Measurements from ENCODE around the gene ZNF396. TPM values are rescaled to one million over a fixed set of nuclear protein-coding genes. Genes with fewer than 3 reads are reported as not detected.

The ZNF396 gene
- total RNA-seq, 1 experiment from 2014 or later: 1.2 TPM

- Mint-ChIP-seq H3K27me3 (ENCODE audit: insufficient read depth, unreplicated experiment) (no peaks in the 10 kb centered on the region), H3K36me3 (ENCODE audit: insufficient read depth, unreplicated experiment) (no peaks in the 10 kb centered on the region), H3K4me1 (ENCODE audit: insufficient read depth, unreplicated experiment) (peaks cover 12% of the 10 kb centered on the region), H3K4me3 (ENCODE audit: unreplicated experiment) (no peak overlapping the region), H3K27ac (ENCODE audit: low read depth, unreplicated experiment) (no peak overlapping the region), H3K9me3 (ENCODE audit: unreplicated experiment) (no peaks in the 10 kb centered on the region)
- ChIA-PET CTCF (interaction anchor here (0.6 to 1.8 kb wide), 5 partner anchors 14 to 225 kb away, joined by 3 to 8 read pairs (median 4); no protein-coding TSS in a partner anchor), POLR2A (interaction anchor here (0.7 to 1.8 kb wide), 3 partner anchors 11 to 46 kb away, joined by 3 to 4 read pairs (median 3); no protein-coding TSS in a partner anchor)
- DNase-seq (ENCODE audit: unreplicated experiment): no peak
- no peak for TF ChIP-seq CTCF (IDR thresholded peaks at IDR 0.05; ENCODE audit: unreplicated experiment)
- BruUV-seq (replicated peaks): no TSS peak
- intact Hi-C loops (cut with micrococcal nuclease): no loop called here
Measured at GRCh38 chr18:35334821-35335220, 42.3 kb downstream of the ZNF396 start.

GRCh38 chr18:35334212-35334611, 42.9 kb downstream of the ZNF396 start:
- Mint-ChIP-seq H3K4me1 (ENCODE audit: insufficient read depth, unreplicated experiment) (peaks cover 8% of the 10 kb centered on the region), H3K27me3 (ENCODE audit: insufficient read depth, unreplicated experiment) (no peaks in the 10 kb centered on the region), H3K36me3 (ENCODE audit: insufficient read depth, unreplicated experiment) (no peaks in the 10 kb centered on the region), H3K9me3 (ENCODE audit: unreplicated experiment) (no peaks in the 10 kb centered on the region), H3K27ac (ENCODE audit: low read depth, unreplicated experiment) (no peak overlapping the region), H3K4me3 (ENCODE audit: unreplicated experiment) (no peak overlapping the region)
- ChIA-PET POLR2A (interaction anchor here (0.6 to 1.8 kb wide), 4 partner anchors 12 to 782 kb away, joined by 3 to 4 read pairs (median 3); no protein-coding TSS in a partner anchor), CTCF (interaction anchor here (0.7 to 1.8 kb wide), 4 partner anchors 13 to 225 kb away, joined by 3 to 8 read pairs (median 6); no protein-coding TSS in a partner anchor)
- no peak for DNase-seq (ENCODE audit: unreplicated experiment)
- intact Hi-C loops (cut with micrococcal nuclease): no loop called here
- TF ChIP-seq CTCF (IDR thresholded peaks at IDR 0.05; ENCODE audit: unreplicated experiment): no peak
- BruUV-seq (replicated peaks): no TSS peak

- Mint-ChIP-seq H3K36me3 (ENCODE audit: insufficient read depth, unreplicated experiment) (no peaks in the 10 kb centered on the region), H3K27ac (ENCODE audit: low read depth, unreplicated experiment) (no peak overlapping the region), H3K27me3 (ENCODE audit: insufficient read depth, unreplicated experiment) (no peaks in the 10 kb centered on the region), H3K4me3 (ENCODE audit: unreplicated experiment) (no peak overlapping the region), H3K9me3 (ENCODE audit: unreplicated experiment) (peaks cover 7% of the 10 kb centered on the region), H3K4me1 (ENCODE audit: insufficient read depth, unreplicated experiment) (no peaks in the 10 kb centered on the region)
- DNase-seq (ENCODE audit: unreplicated experiment): no peak
- CTCF ChIA-PET: interaction anchor here (0.5 to 1.2 kb wide), 4 partner anchors 8 to 128 kb away, joined by 3 to 6 read pairs (median 3); no protein-coding TSS in a partner anchor
- TF ChIP-seq CTCF (IDR thresholded peaks at IDR 0.05; ENCODE audit: unreplicated experiment): no peak
- POLR2A ChIA-PET: interaction anchor here (0.8 to 1.6 kb wide), 3 partner anchors 8 to 13 kb away, joined by 3 to 5 read pairs (median 4); partner anchors contain the start of gene ZNF24
- intact Hi-C loops (cut with micrococcal nuclease): no loop called here
- BruUV-seq (replicated peaks): no TSS peak
Measured at GRCh38 chr18:35331367-35332087, 45.6 kb downstream of the ZNF396 start.

- no TSS peak for BruUV-seq (replicated peaks)
- intact Hi-C loops (cut with micrococcal nuclease): no loop called here
- H3K4me1 Mint-ChIP-seq (ENCODE audit: insufficient read depth, unreplicated experiment): no peaks in the 10 kb centered on the region
- H3K36me3 Mint-ChIP-seq (ENCODE audit: insufficient read depth, unreplicated experiment): no peaks in the 10 kb centered on the region
- peaks cover 7% of the 10 kb centered on the region for H3K9me3 Mint-ChIP-seq (ENCODE audit: unreplicated experiment)
- H3K27ac Mint-ChIP-seq (ENCODE audit: low read depth, unreplicated experiment): no peak overlapping the region
- TF ChIP-seq CTCF (IDR thresholded peaks at IDR 0.05; ENCODE audit: unreplicated experiment): no peak
- H3K4me3 Mint-ChIP-seq (ENCODE audit: unreplicated experiment): no peak overlapping the region
- POLR2A ChIA-PET: no interaction called here
- CTCF ChIA-PET: no interaction called here
- no peak for DNase-seq (ENCODE audit: unreplicated experiment)
- no peaks in the 10 kb centered on the region for H3K27me3 Mint-ChIP-seq (ENCODE audit: insufficient read depth, unreplicated experiment)
Measured at GRCh38 chr18:35328868-35329267, 48.3 kb downstream of the ZNF396 start.

Data from MCF 10A (cell line).